A549 treated with dexamethasone at 1 μM for 4 hours (cell line): ENCODE results near the gene ZNF19. TPM values are rescaled to one million over a fixed set of nuclear protein-coding genes. Genes with fewer than 3 reads are reported as not detected.

Experiments
- total RNA-seq: library from RNA; stranded (reverse); fragments of 200-300 nt; extraction: Qiagen RNA extraction; gene quantifications from 5 replicates; pipeline ENCODE4 v1.2.3, GENCODE V29; 2022

The ZNF19 gene
- 1.4 to 1.8 TPM (median 1.5 TPM) in 5 replicates for total RNA-seq

DNA sequence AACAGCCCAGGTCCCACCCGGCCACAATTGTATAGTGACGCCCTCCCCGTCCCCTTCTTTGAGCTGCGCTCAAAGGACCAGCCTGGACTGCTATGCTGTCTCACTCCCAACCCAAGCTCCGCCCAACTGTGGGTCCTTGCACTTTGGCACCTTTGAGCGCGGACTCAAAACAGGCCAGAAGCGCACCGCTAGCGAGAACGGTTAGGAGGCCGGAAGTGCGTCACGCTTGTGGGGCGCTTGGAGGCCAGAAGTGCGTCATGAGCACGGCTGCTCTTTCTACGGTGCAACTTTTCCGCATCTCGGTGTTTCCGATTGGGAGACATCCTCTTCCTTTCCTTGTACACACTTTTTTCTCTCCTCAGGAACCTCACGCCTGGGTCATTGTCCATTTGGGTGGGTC, at the start of gene ZNF19:
Gene ZNF19 (minus strand): TSS at position 203 of the 400 bp plus-strand sequence. CDS start 7,210 bp downstream, outside the sequence.

DNA sequence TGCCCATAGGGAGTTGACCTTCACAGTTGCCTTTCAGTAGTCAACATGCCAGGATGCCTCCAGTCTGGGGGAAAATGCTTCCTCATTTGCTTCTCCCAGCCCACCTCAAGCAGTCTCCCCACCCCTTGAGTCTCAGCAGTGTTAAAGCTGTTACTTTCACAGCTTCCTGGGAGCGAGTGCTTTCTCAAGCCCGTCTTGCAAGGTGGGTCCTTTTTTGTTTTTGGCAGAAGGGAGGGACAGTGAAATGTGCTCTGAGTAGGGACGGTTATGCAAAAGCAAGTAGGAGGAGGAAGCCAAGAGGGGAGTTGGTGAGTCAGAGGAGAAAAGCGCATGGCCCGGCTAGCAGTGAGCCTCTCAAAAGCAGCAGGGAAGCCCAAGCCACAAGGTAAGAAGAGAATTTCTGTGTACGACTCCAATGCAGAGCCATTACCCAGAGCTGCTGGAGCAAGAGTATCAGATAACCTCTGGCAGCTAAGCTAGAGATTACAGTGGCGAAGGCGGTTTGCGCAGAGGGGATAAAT, 37.0 kb upstream of the ZNF19 start, which contains the start of gene CHST4:
Gene CHST4 (plus strand): TSS at position 316 of the 521 bp plus-strand sequence. CDS start 10,252 bp downstream, outside the sequence.

GRCh38 chr16:71461686-71462648, 27.2 kb downstream of the ZNF19 start, which contains the start of gene ZNF23:
Gene ZNF23 (minus strand): TSS chr16:71462247. CDS start chr16:71456796, 5,451 bp downstream.

GRCh38 chr16:71442051-71442440, 47.1 kb downstream of the ZNF19 start, which contains the start of gene TLE7:
Gene TLE7 (minus strand): TSS chr16:71442054. CDS start chr16:71433324, 8,730 bp downstream.

Other genes starting within 250 kb of the ZNF19 start
- gene CMTR2, start 199.9 kb downstream of the ZNF19 start, total RNA-seq, result 10.9 to 15.4 TPM (median 13.5 TPM) in 5 replicates
- gene CALB2, start 130.6 kb downstream of the ZNF19 start, total RNA-seq, result 3.8 to 6.3 TPM (median 5.3 TPM) in 5 replicates
- not detected in 5 replicates for gene TLE7, start 47.3 kb downstream of the ZNF19 start, total RNA-seq
- gene ZNF23, start 27.1 kb downstream of the ZNF19 start, total RNA-seq, result 5.5 to 6.4 TPM (median 6.0 TPM) in 5 replicates
- gene CHST4, start 37.1 kb upstream of the ZNF19 start, total RNA-seq, result 0.05 TPM in 1 of 5 replicates, not detected in the others
- 0.02 to 0.06 TPM (median 0.04 TPM) in 3 of 5 replicates, not detected in the others for gene TAT, start 87.8 kb upstream of the ZNF19 start, total RNA-seq
- gene MARVELD3, start 136.9 kb upstream of the ZNF19 start, total RNA-seq, result 0.22 to 0.42 TPM (median 0.38 TPM) in 5 replicates
- gene PHLPP2, start 235.4 kb upstream of the ZNF19 start, total RNA-seq, result 10.4 to 15.9 TPM (median 13.0 TPM) in 5 replicates